Naive B cell (primary cell): ENCODE measurements around the gene CCBE1. TPM values are rescaled to one million over a fixed set of nuclear protein-coding genes. Genes with fewer than 3 reads are reported as not detected.

Source experiments
- ATAC-seq, 2 donors: fragments of 150-1000 bp; cut with Tn5 transposase; 2 replicates each; pipeline ENCODE4 v1.10.0; 2021; ENCODE audit warnings: low read depth in 2 of 2, mild to moderate bottlenecking in 2 of 2, moderate library complexity in 2 of 2
- DNase-seq: peaks from one replicate; pipeline ENCODE4 v3.0.0; 2022
- H3K27ac Mint-ChIP-seq, 6 donors: one replicate each; pipeline ENCODE4 v1.8.0; 2020 to 2022; ENCODE audit warnings: mild to moderate bottlenecking in 6 of 6, mixed read lengths in 6 of 6, moderate library complexity in 5 of 6, inconsistent platforms in 2 of 6
- H3K27me3 Mint-ChIP-seq, 3 donors: one replicate each; pipeline ENCODE4 v1.8.0; 2021 to 2022; ENCODE audit warnings: mixed read lengths in 3 of 3, mild to moderate bottlenecking in 1 of 3
- H3K36me3 Mint-ChIP-seq, 2 donors: one replicate each; pipeline ENCODE4 v1.8.0; 2020 to 2022; ENCODE audit warnings: mixed read lengths in 2 of 2, inconsistent platforms in 1 of 2, mild to moderate bottlenecking in 1 of 2
- H3K4me1 Mint-ChIP-seq, 3 donors: one replicate each; pipeline ENCODE4 v1.8.0; 2020 to 2022; ENCODE audit warnings: mixed read lengths in 3 of 3, inconsistent platforms in 1 of 3, mild to moderate bottlenecking in 1 of 3, moderate library complexity in 1 of 3
- H3K4me3 Mint-ChIP-seq, 8 donors: one replicate each; pipeline ENCODE4 v1.8.0; 2020 to 2022; ENCODE audit warnings: mild to moderate bottlenecking in 8 of 8, mixed read lengths in 8 of 8, moderate library complexity in 8 of 8, inconsistent platforms in 2 of 8
- H3K9me3 Mint-ChIP-seq, 7 donors: one replicate each; pipeline ENCODE4 v1.8.0; 2020 to 2022; ENCODE audit warnings: mixed read lengths in 7 of 7, mild to moderate bottlenecking in 5 of 7, inconsistent platforms in 2 of 7, moderate library complexity in 1 of 7
- polyA plus RNA-seq, 6 donors: library from polyadenylated mRNA; unstranded; fragments of 300-500 nt; fragmentation: Illumina TruSeq; gene quantifications; one replicate each; pipeline ENCODE4 v1.2.3, GENCODE V29; 2021; ENCODE audit warnings: low read depth in 6 of 6

The CCBE1 gene
- polyA plus RNA-seq, 6 donors from 2014 or later: not detected

- Mint-ChIP-seq H3K27ac (peak overlapping the region in 1 of 6 donors; percentile 21), H3K4me1 (no peaks in the 10 kb centered on the region), H3K36me3 (no peaks in the 10 kb centered on the region), H3K4me3 (no peak overlapping the region), H3K27me3 (peaks cover 7 to 19% (median 16%) of the 10 kb centered on the region in 3 donors), H3K9me3 (no peaks in the 10 kb centered on the region)
- ATAC-seq: no peak
- peak; percentile 9 for DNase-seq
Measured at GRCh38 chr18:59459369-59460071, 237.7 kb downstream of the CCBE1 start.

- Mint-ChIP-seq H3K4me1 (no peaks in the 10 kb centered on the region), H3K27ac (peak overlapping the region in 1 of 6 donors; percentile 18), H3K4me3 (no peak overlapping the region), H3K36me3 (no peaks in the 10 kb centered on the region), H3K9me3 (no peaks in the 10 kb centered on the region), H3K27me3 (peaks cover 6 to 19% (median 15%) of the 10 kb centered on the region in 3 donors)
- ATAC-seq (no peak), DNase-seq (no peak)
Measured at GRCh38 chr18:59458575-59458974, 238.6 kb downstream of the CCBE1 start.

DNA sequence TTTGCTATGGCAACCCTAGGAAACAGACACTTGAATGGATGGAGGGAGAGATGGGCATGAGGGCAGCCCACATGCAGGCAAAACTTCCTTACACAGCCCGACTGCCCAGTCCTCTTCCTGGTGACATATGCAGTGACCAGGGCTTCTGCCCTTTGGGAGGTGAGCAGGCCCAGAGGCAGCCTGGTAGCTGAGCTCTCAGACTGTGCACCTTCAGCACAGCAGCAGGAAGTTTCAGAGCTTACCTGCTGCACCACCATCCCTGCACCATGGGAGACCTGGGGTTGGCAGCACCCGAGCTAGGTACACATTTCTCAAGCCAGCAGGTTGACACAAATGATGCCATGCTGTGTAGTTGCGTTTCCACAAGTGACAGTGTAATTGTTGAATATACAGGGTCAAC lies 240.6 kb downstream of the CCBE1 start:
- Mint-ChIP-seq H3K36me3 (no peaks in the 10 kb centered on the region), H3K4me1 (no peaks in the 10 kb centered on the region), H3K4me3 (no peak overlapping the region), H3K27me3 (peaks cover 6 to 19% (median 15%) of the 10 kb centered on the region in 3 donors), H3K27ac (no peak overlapping the region), H3K9me3 (no peaks in the 10 kb centered on the region)
- DNase-seq: no peak
- no peak for ATAC-seq

- DNase-seq: no peak
- Mint-ChIP-seq H3K4me1 (no peaks in the 10 kb centered on the region), H3K9me3 (no peaks in the 10 kb centered on the region), H3K27ac (no peak overlapping the region), H3K36me3 (no peaks in the 10 kb centered on the region), H3K27me3 (peaks cover 0 to 19% (median 11%) of the 10 kb centered on the region in 3 donors), H3K4me3 (no peak overlapping the region)
- no peak for ATAC-seq
Measured at GRCh38 chr18:59455728-59456276, 241.4 kb downstream of the CCBE1 start.

- Mint-ChIP-seq H3K4me3 (no peak overlapping the region), H3K36me3 (no peaks in the 10 kb centered on the region), H3K4me1 (no peaks in the 10 kb centered on the region), H3K27ac (no peak overlapping the region), H3K9me3 (no peaks in the 10 kb centered on the region), H3K27me3 (peaks cover 0 to 19% (median 11%) of the 10 kb centered on the region in 3 donors)
- ATAC-seq (no peak), DNase-seq (no peak)
Measured at GRCh38 chr18:59454909-59455727, 242.1 kb downstream of the CCBE1 start.

DNA sequence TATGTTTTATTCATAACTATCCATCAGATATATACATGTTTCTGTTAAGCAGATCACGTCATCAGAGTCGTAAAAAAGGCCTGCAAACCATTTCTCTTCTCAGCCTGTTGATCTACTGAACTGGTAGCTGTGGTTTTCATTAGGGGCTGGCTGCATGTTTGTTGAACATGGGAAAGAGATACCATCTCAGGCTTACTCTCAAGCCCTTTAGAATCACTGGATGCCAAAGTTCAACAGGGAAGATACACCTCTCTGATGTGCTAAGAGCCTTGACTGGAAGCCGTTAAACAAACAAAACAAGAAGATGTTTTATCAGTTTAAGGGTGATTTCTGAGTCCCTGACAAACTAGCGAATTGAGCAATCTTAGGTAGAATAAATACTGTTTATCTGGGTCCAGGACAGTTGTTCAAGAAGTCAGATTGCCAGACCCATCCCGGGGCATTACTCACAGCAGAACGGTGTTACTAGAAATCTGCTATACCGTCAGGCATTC lies 243.7 kb downstream of the CCBE1 start:
- Mint-ChIP-seq H3K4me3 (no peak overlapping the region), H3K9me3 (no peaks in the 10 kb centered on the region), H3K4me1 (no peaks in the 10 kb centered on the region), H3K27ac (no peak overlapping the region), H3K27me3 (peaks cover 3 to 21% (median 5%) of the 10 kb centered on the region in 3 donors), H3K36me3 (no peaks in the 10 kb centered on the region)
- ATAC-seq: no peak
- no peak for DNase-seq

GRCh38 chr18:59451963-59452362 lies 245.3 kb downstream of the CCBE1 start:
- H3K27me3 Mint-ChIP-seq: peaks cover 8 to 13% (median 9%) of the 10 kb centered on the region in 3 donors
- H3K4me1 Mint-ChIP-seq: no peaks in the 10 kb centered on the region
- no peak overlapping the region for H3K4me3 Mint-ChIP-seq
- DNase-seq (no peak), ATAC-seq (no peak)
- H3K36me3 Mint-ChIP-seq: peaks cover 0 to 4% of the 10 kb centered on the region in 2 donors
- H3K27ac Mint-ChIP-seq: no peak overlapping the region
- peaks cover 0 to 9% (median 0%) of the 10 kb centered on the region in 7 donors for H3K9me3 Mint-ChIP-seq

GRCh38 chr18:59451073-59451472 lies 246.2 kb downstream of the CCBE1 start:
- Mint-ChIP-seq H3K9me3 (peaks cover 0 to 10% (median 0%) of the 10 kb centered on the region in 7 donors), H3K27me3 (peaks cover 7 to 17% (median 17%) of the 10 kb centered on the region in 3 donors), H3K27ac (no peak overlapping the region), H3K4me1 (no peaks in the 10 kb centered on the region), H3K36me3 (peaks cover 0 to 5% of the 10 kb centered on the region in 2 donors), H3K4me3 (no peak overlapping the region)
- ATAC-seq (no peak), DNase-seq (no peak)

GRCh38 chr18:59448546-59448945 lies 248.7 kb downstream of the CCBE1 start:
- Mint-ChIP-seq H3K27me3 (peaks cover 8 to 27% (median 24%) of the 10 kb centered on the region in 3 donors), H3K9me3 (peaks cover 0 to 10% (median 1%) of the 10 kb centered on the region in 7 donors), H3K4me3 (no peak overlapping the region), H3K27ac (peak overlapping the region in 1 of 6 donors; percentile 16), H3K36me3 (peaks cover 0 to 5% of the 10 kb centered on the region in 2 donors), H3K4me1 (no peaks in the 10 kb centered on the region)
- DNase-seq: no peak
- no peak for ATAC-seq

DNA sequence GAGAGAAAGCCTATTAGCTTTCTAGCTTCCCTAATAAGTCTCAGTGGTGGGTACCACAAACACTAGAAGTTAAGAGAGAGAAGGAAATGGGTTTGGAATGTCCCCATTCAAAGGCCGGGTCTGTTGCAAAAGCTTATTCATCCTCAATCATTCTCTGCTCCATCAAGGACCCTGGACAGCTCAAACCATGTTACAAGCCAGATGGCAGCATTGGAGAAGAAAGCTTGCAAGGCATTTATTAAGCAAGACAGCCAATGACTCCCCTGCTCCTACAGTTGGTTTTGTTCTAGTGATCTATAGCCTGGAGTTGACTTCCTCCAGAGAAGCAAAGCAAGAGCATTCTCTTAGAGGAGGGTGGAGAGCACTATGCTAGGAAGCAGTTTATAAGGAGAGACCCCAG lies 251.2 kb downstream of the CCBE1 start:
- Mint-ChIP-seq H3K4me1 (no peaks in the 10 kb centered on the region), H3K36me3 (peaks cover 0 to 5% of the 10 kb centered on the region in 2 donors), H3K27me3 (peaks cover 8 to 28% (median 27%) of the 10 kb centered on the region in 3 donors), H3K27ac (no peak overlapping the region), H3K4me3 (no peak overlapping the region), H3K9me3 (peaks cover 0 to 20% (median 4%) of the 10 kb centered on the region in 7 donors)
- no peak for DNase-seq
- no peak for ATAC-seq

GRCh38 chr18:59437851-59438569 lies 259.2 kb downstream of the CCBE1 start:
- H3K27me3 Mint-ChIP-seq: peaks cover 9 to 15% (median 13%) of the 10 kb centered on the region in 3 donors
- ATAC-seq (no peak), DNase-seq (no peak)
- H3K4me1 Mint-ChIP-seq: no peaks in the 10 kb centered on the region
- no peaks in the 10 kb centered on the region for H3K36me3 Mint-ChIP-seq
- H3K9me3 Mint-ChIP-seq: peaks cover 0 to 10% (median 5%) of the 10 kb centered on the region in 7 donors
- no peak overlapping the region for H3K4me3 Mint-ChIP-seq
- H3K27ac Mint-ChIP-seq: no peak overlapping the region

GRCh38 chr18:59432803-59433597 lies 264.2 kb downstream of the CCBE1 start:
- H3K9me3 Mint-ChIP-seq: peaks cover 0 to 1% (median 0%) of the 10 kb centered on the region in 7 donors
- H3K27ac Mint-ChIP-seq: no peak overlapping the region
- DNase-seq: no peak
- H3K4me1 Mint-ChIP-seq: no peaks in the 10 kb centered on the region
- ATAC-seq: no peak
- H3K4me3 Mint-ChIP-seq: no peak overlapping the region
- peaks cover 15 to 25% (median 19%) of the 10 kb centered on the region in 3 donors for H3K27me3 Mint-ChIP-seq
- H3K36me3 Mint-ChIP-seq: no peaks in the 10 kb centered on the region
